ENCODE measurements around the gene COPG1. TPM values are rescaled to one million over a fixed set of nuclear protein-coding genes. Genes with fewer than 3 reads are reported as not detected.

Gene COPG1
- polyA plus RNA-seq, 1 of the 3 experiments (the other 2 are of a cell fraction): 114 TPM

GRCh38 chr3:129254536-129255230, 5.3 kb downstream of the COPG1 start:
- Histone ChIP-seq H3K27ac (ENCODE audit: low read depth in 2 of 2, low read length in 1 of 2) (no peak overlapping the region), H3K36me3 (replicated peaks in 1 of 2; ENCODE audit: control insufficient read depth in 1 of 2, insufficient read depth in 2 of 2, low read length in 1 of 2) (peaks cover 53 to 77% of the 10 kb centered on the region in 2 experiments), H2AFZ (ENCODE audit: low read depth) (no peak overlapping the region), H3F3A (replicated peaks; ENCODE audit: insufficient read depth) (no peaks in the 10 kb centered on the region), H3K4me1 (ENCODE audit: control insufficient read depth in 1 of 2, insufficient read depth in 2 of 2, low read depth in 1 of 2, low read length in 1 of 2) (peaks cover 0 to 8% of the 10 kb centered on the region in 2 experiments; a peak in 1 of 4 replicates), H3K27me3 (ENCODE audit: insufficient read depth) (no peaks in the 10 kb centered on the region), H3K9me2 (no peaks in the 10 kb centered on the region), H3K4me3 (ENCODE audit: low read depth in 2 of 2, low read length in 1 of 2) (no peak overlapping the region), H4K20me1 (ENCODE audit: insufficient read depth) (0 out of 2 replicates have a peak, but pooled peaks cover 4% of the 10 kb centered on the region), H3K9me3 (no peaks in the 10 kb centered on the region), H3K79me2 (ENCODE audit: insufficient read depth) (peaks cover 65% of the 10 kb centered on the region), H3K4me2 (no peak overlapping the region), H3K9ac (no peak overlapping the region)
- TF ChIP-seq USF1 (IDR thresholded peaks at IDR 0.05; ENCODE audit: borderline replicate concordance, low read depth) (no peak), RCOR1 (IDR thresholded peaks at IDR 0.05; ENCODE audit: low read length) (no peak), GATA2 (CRISPR knock-in tag; IDR thresholded peaks at IDR 0.05) (no peak), FOSL2 (IDR thresholded peaks at IDR 0.05; ENCODE audit: borderline replicate concordance, low read depth) (no peak)
- 96% methylated on average over 9 of the region's 12 CpGs for WGBS (ENCODE audit: low lambda C conversion rate)
- ChIA-PET CTCF (interaction anchor here (2.3 to 3.9 kb wide), 2 partner anchors 8 to 284 kb away, joined by 7 to 16 read pairs; no protein-coding TSS in a partner anchor), POLR2A (interaction anchor here (1.0 kb wide), 1 partner anchor 72 kb away, joined by 3 read pairs; no protein-coding TSS in a partner anchor)
- DNase-seq: no peak

- no peaks in the 10 kb centered on the region for H3K27me3 ChIP-seq (ENCODE audit: insufficient read depth)
- H2AFZ ChIP-seq (ENCODE audit: low read depth): no peak overlapping the region
- no peak overlapping the region for H3K4me3 ChIP-seq (ENCODE audit: low read depth in 2 of 2, low read length in 1 of 2)
- H3K9me2 ChIP-seq: no peaks in the 10 kb centered on the region
- WGBS (ENCODE audit: low lambda C conversion rate): 96% methylated on average over 6 of the region's 6 CpGs
- H3K4me2 ChIP-seq: no peak overlapping the region
- no peaks in the 10 kb centered on the region for H3K9me3 ChIP-seq
- H4K20me1 ChIP-seq (ENCODE audit: insufficient read depth): 0 out of 2 replicates have a peak, but pooled peaks cover 4% of the 10 kb centered on the region
- H3F3A ChIP-seq (replicated peaks; ENCODE audit: insufficient read depth): no peaks in the 10 kb centered on the region
- no peaks in the 10 kb centered on the region for H3K4me1 ChIP-seq (ENCODE audit: control insufficient read depth in 1 of 2, insufficient read depth in 2 of 2, low read depth in 1 of 2, low read length in 1 of 2)
- peaks cover 69 to 81% of the 10 kb centered on the region in 2 experiments for H3K36me3 ChIP-seq (replicated peaks in 1 of 2; ENCODE audit: control insufficient read depth in 1 of 2, insufficient read depth in 2 of 2, low read length in 1 of 2)
- H3K27ac ChIP-seq (ENCODE audit: low read depth in 2 of 2, low read length in 1 of 2): no peak overlapping the region
- DNase-seq: no peak
- ChIA-PET POLR2A (interaction anchor here (1.1 kb wide), 1 partner anchor 16 kb away, joined by 3 read pairs; no protein-coding TSS in a partner anchor), CTCF (interaction anchor here (1.5 to 3.9 kb wide), 3 partner anchors 10 to 286 kb away, joined by 3 to 16 read pairs (median 7); no protein-coding TSS in a partner anchor)
- TF ChIP-seq GABPA (IDR thresholded peaks at IDR 0.05; ENCODE audit: low read depth) (no peak), NFIC (IDR thresholded peaks at IDR 0.05; ENCODE audit: borderline replicate concordance) (no peak), SIN3A (IDR thresholded peaks at IDR 0.05; ENCODE audit: borderline replicate concordance, low read depth, low read length) (no peak), GATA2 (CRISPR knock-in tag; IDR thresholded peaks at IDR 0.05) (no peak), MAX (IDR thresholded peaks at IDR 0.05; ENCODE audit: low read depth) (no peak), USF2 (IDR thresholded peaks at IDR 0.05; ENCODE audit: borderline replicate concordance, low read depth, low read length) (no peak), CTCF (IDR thresholded peaks at IDR 0.05) (no peak), FOXJ3 (CRISPR knock-in tag; IDR thresholded peaks at IDR 0.05) (no peak), TCF12 (IDR thresholded peaks at IDR 0.05) (no peak)
- no peak overlapping the region for H3K9ac ChIP-seq
- H3K79me2 ChIP-seq (ENCODE audit: insufficient read depth): peaks cover 49% of the 10 kb centered on the region
These were observed 6.9 kb downstream of the COPG1 start for GRCh38 chr3:129256270-129256669.
